Measurements from ENCODE around the gene AHI1. TPM values are rescaled to one million over a fixed set of nuclear protein-coding genes. Genes with fewer than 3 reads are reported as not detected.

AHI1 gene
- total and polyA plus RNA-seq, 2 donors (not counting 1 experiment from before 2014, with no cell fraction given), result 14.2 to 22.8 TPM

- H2AFZ ChIP-seq (ENCODE audit: low read length), result no peak overlapping the region
- no peak for DNase-seq (ENCODE audit: low read depth in 2 of 2)
Observed at GRCh38 chr6:135286962-135287538, 210.5 kb downstream of the AHI1 start.

GRCh38 chr6:135285165-135285564, 212.4 kb downstream of the AHI1 start:
- Histone ChIP-seq H2AFZ (ENCODE audit: low read length) (no peak overlapping the region), H3K4me1 (ENCODE audit: control insufficient read depth, extremely low read depth, insufficient read depth, low read length) (no peaks in the 10 kb centered on the region), H3K9me3 (ENCODE audit: control insufficient read depth, insufficient read depth, low read depth, low read length) (no peaks in the 10 kb centered on the region), H3K9ac (ENCODE audit: insufficient read depth, low read length) (no peak overlapping the region), H4K20me1 (ENCODE audit: control insufficient read depth, extremely low read depth, insufficient read depth, low read length) (no peaks in the 10 kb centered on the region), H3K27ac (ENCODE audit: insufficient read depth, low read length) (no peak overlapping the region), H3K79me2 (ENCODE audit: control insufficient read depth, insufficient read depth, low read length) (no peaks in the 10 kb centered on the region), H3K36me3 (ENCODE audit: control insufficient read depth, insufficient read depth, low read length) (no peaks in the 10 kb centered on the region), H3K4me2 (ENCODE audit: extremely low read depth, insufficient read depth, low read length) (no peak overlapping the region), H3K27me3 (ENCODE audit: control insufficient read depth, insufficient read depth, low read length) (no peaks in the 10 kb centered on the region), H3K4me3 (replicated peaks in 1 of 4; ENCODE audit: control extremely low read depth in 1 of 4, insufficient read depth in 1 of 4, low read depth in 3 of 4, low read length in 4 of 4) (no peak overlapping the region)
- DNase-seq (ENCODE audit: low read depth in 2 of 2), result no peak
- no peak for TF ChIP-seq CTCF (conservative IDR thresholded peaks at IDR 0.05 in 1 of 2, IDR thresholded peaks at IDR 0.05 in 1 of 2; ENCODE audit: low read depth in 1 of 2, low read length in 2 of 2)
- no peak for TF ChIP-seq EZH2 (IDR thresholded peaks at IDR 0.05; ENCODE audit: low read length, missing control alignments)

More at GRCh38 chr6:135286962-135287538, 210.5 kb downstream of the AHI1 start:
- no peaks in the 10 kb centered on the region for H3K36me3 ChIP-seq (ENCODE audit: control insufficient read depth, insufficient read depth, low read length)
- no peaks in the 10 kb centered on the region for H3K27me3 ChIP-seq (ENCODE audit: control insufficient read depth, insufficient read depth, low read length)
- no peaks in the 10 kb centered on the region for H4K20me1 ChIP-seq (ENCODE audit: control insufficient read depth, extremely low read depth, insufficient read depth, low read length)
- H3K27ac ChIP-seq (ENCODE audit: insufficient read depth, low read length), result no peak overlapping the region
- no peaks in the 10 kb centered on the region for H3K79me2 ChIP-seq (ENCODE audit: control insufficient read depth, insufficient read depth, low read length)
- H3K9ac ChIP-seq (ENCODE audit: insufficient read depth, low read length), result no peak overlapping the region
- no peak overlapping the region for H3K4me3 ChIP-seq (replicated peaks in 1 of 4; ENCODE audit: control extremely low read depth in 1 of 4, insufficient read depth in 1 of 4, low read depth in 3 of 4, low read length in 4 of 4)
- H3K4me1 ChIP-seq (ENCODE audit: control insufficient read depth, extremely low read depth, insufficient read depth, low read length), result no peaks in the 10 kb centered on the region
- H3K4me2 ChIP-seq (ENCODE audit: extremely low read depth, insufficient read depth, low read length), result no peak overlapping the region
- H3K9me3 ChIP-seq (ENCODE audit: control insufficient read depth, insufficient read depth, low read depth, low read length), result no peaks in the 10 kb centered on the region
- no peak for TF ChIP-seq CTCF (conservative IDR thresholded peaks at IDR 0.05 in 1 of 2, IDR thresholded peaks at IDR 0.05 in 1 of 2; ENCODE audit: low read depth in 1 of 2, low read length in 2 of 2)
- TF ChIP-seq EZH2 (IDR thresholded peaks at IDR 0.05; ENCODE audit: low read length, missing control alignments), result no peak

- no peak for TF ChIP-seq CTCF (conservative IDR thresholded peaks at IDR 0.05 in 1 of 2, IDR thresholded peaks at IDR 0.05 in 1 of 2; ENCODE audit: low read depth in 1 of 2, low read length in 2 of 2)
- TF ChIP-seq EZH2 (IDR thresholded peaks at IDR 0.05; ENCODE audit: low read length, missing control alignments), result no peak
- H3K79me2 ChIP-seq (ENCODE audit: control insufficient read depth, insufficient read depth, low read length), result no peaks in the 10 kb centered on the region
- H3K4me1 ChIP-seq (ENCODE audit: control insufficient read depth, extremely low read depth, insufficient read depth, low read length), result no peaks in the 10 kb centered on the region
- DNase-seq (ENCODE audit: low read depth in 2 of 2), result no peak
- no peaks in the 10 kb centered on the region for H3K36me3 ChIP-seq (ENCODE audit: control insufficient read depth, insufficient read depth, low read length)
- H3K27me3 ChIP-seq (ENCODE audit: control insufficient read depth, insufficient read depth, low read length), result no peaks in the 10 kb centered on the region
- no peak overlapping the region for H2AFZ ChIP-seq (ENCODE audit: low read length)
- no peak overlapping the region for H3K4me3 ChIP-seq (replicated peaks in 1 of 4; ENCODE audit: control extremely low read depth in 1 of 4, insufficient read depth in 1 of 4, low read depth in 3 of 4, low read length in 4 of 4)
- H4K20me1 ChIP-seq (ENCODE audit: control insufficient read depth, extremely low read depth, insufficient read depth, low read length), result no peaks in the 10 kb centered on the region
- no peaks in the 10 kb centered on the region for H3K9me3 ChIP-seq (ENCODE audit: control insufficient read depth, insufficient read depth, low read depth, low read length)
- no peak overlapping the region for H3K27ac ChIP-seq (ENCODE audit: insufficient read depth, low read length)
- H3K4me2 ChIP-seq (ENCODE audit: extremely low read depth, insufficient read depth, low read length), result no peak overlapping the region
- no peak overlapping the region for H3K9ac ChIP-seq (ENCODE audit: insufficient read depth, low read length)
Observed at GRCh38 chr6:135283926-135284325, 213.6 kb downstream of the AHI1 start.
